ENCODE results near the gene NEU2. TPM values are rescaled to one million over a fixed set of nuclear protein-coding genes. Genes with fewer than 3 reads are reported as not detected.

NEU2 gene
- polyA plus RNA-seq, 1 experiment = not detected

- POLR2A ChIA-PET = no interaction called here
- TF ChIP-seq CTCF (IDR thresholded peaks at IDR 0.05; ENCODE audit: low read depth, low read length) = no peak
- Histone ChIP-seq H3K27me3 (ENCODE audit: control insufficient read depth, insufficient read depth, low read length) (peaks cover 11% of the 10 kb centered on the region), H3K4me3 (ENCODE audit: low read depth, low read length) (no peak overlapping the region), H3K9me3 (ENCODE audit: control insufficient read depth, insufficient read depth, low read length) (peaks cover 20% of the 10 kb centered on the region; the same call in 1 of the 2 replicates), H3K27ac (ENCODE audit: low read depth, low read length) (no peak overlapping the region)
- CTCF ChIA-PET = interaction anchor here (1.2 kb wide), 1 partner anchor 16 kb away, joined by 3 read pairs; no protein-coding TSS in a partner anchor
- no peak for DNase-seq (ENCODE audit: low read depth, low spot score)
Measured at GRCh38 chr2:233037078-233037477, 4.6 kb downstream of the NEU2 start.

DNA sequence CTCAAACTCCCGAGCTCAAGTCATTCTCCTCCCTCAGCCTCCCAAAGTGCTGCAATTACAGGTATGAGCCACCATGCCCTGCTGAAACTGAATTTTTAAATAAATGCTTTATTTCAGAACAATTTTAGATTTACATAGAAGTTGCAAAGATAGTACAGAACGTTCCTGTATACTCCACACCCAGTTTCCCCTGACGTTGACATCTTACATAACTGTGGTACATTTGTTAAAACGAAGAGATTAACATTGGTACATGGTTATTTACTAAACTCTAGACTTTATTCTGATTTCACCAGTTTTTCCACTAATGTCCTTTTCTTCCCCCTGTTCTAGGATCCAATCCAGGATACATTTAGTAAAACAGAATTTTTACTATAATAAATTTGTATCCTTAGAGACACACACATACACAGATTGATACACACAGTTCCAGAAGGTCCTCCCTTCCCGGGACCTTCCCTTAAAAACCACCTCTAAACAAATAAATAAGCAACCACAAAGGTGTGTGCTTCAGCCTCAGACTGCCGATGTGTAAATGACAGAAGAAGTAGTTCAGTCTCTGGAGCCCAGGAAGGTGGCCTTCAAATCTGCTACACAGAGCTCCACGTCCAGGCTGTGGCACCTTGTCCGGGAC, 6.9 kb downstream of the NEU2 start:
- Histone ChIP-seq H3K27me3 (ENCODE audit: control insufficient read depth, insufficient read depth, low read length) (peaks cover 30% of the 10 kb centered on the region), H3K4me3 (ENCODE audit: low read depth, low read length) (no peak overlapping the region), H3K27ac (ENCODE audit: low read depth, low read length) (no peak overlapping the region), H3K9me3 (ENCODE audit: control insufficient read depth, insufficient read depth, low read length) (peaks cover 15% of the 10 kb centered on the region; the same call in 1 of the 2 replicates)
- no peak for TF ChIP-seq CTCF (IDR thresholded peaks at IDR 0.05; ENCODE audit: low read depth, low read length)
- no peak for DNase-seq (ENCODE audit: low read depth, low spot score)
- ChIA-PET POLR2A (no interaction called here), CTCF (interaction anchor here (0.8 to 1.0 kb wide), 2 partner anchors 14 to 15 kb away, joined by 3 read pairs; no protein-coding TSS in a partner anchor)

DNA sequence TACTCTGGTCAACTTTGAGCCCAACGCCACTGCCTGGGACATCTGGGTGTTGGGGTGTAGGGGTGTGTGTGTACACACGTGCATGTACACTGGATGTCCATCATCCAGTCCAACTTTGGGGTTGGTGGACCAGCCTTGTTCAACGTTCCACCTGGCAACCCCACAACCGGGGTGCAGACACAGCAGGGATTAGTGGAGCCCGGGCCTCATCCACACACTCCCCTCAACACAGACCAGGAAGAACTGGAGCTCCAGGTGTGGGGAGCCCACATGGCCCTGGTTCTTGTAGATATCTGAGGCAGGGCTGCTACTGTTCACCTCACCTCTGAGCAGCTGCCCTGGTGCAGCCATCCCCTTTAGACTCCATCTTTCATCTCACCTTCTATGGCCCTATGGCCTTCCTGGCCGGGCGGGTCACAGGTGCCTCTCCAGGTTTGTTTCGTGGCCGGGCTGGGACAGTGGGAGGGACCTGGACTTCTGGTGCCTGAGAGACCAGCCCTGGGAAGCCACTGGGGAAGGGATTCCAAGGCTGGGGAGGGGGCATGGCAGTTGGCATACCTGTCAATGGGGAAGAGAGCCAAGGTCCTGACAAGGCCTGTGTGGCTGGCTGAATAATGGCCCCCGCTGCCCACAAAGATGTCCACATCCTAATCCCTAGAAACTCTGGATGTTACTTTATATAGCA, 7.5 kb downstream of the NEU2 start:
- CTCF ChIA-PET = interaction anchor here (0.8 kb wide), 1 partner anchor 14 kb away, joined by 3 read pairs; no protein-coding TSS in a partner anchor
- Histone ChIP-seq H3K9me3 (ENCODE audit: control insufficient read depth, insufficient read depth, low read length) (peaks cover 9% of the 10 kb centered on the region; the same call in 1 of the 2 replicates), H3K4me3 (ENCODE audit: low read depth, low read length) (no peak overlapping the region), H3K27ac (ENCODE audit: low read depth, low read length) (no peak overlapping the region), H3K27me3 (ENCODE audit: control insufficient read depth, insufficient read depth, low read length) (peaks cover 31% of the 10 kb centered on the region)
- POLR2A ChIA-PET = no interaction called here
- TF ChIP-seq CTCF (IDR thresholded peaks at IDR 0.05; ENCODE audit: low read depth, low read length) = no peak
- DNase-seq (ENCODE audit: low read depth, low spot score) = no peak

GRCh38 chr2:233040571-233040970, 8.1 kb downstream of the NEU2 start:
- Histone ChIP-seq H3K27me3 (ENCODE audit: control insufficient read depth, insufficient read depth, low read length) (peaks cover 31% of the 10 kb centered on the region), H3K9me3 (ENCODE audit: control insufficient read depth, insufficient read depth, low read length) (peaks cover 5% of the 10 kb centered on the region; the same call in 1 of the 2 replicates), H3K4me3 (ENCODE audit: low read depth, low read length) (no peak overlapping the region), H3K27ac (ENCODE audit: low read depth, low read length) (no peak overlapping the region)
- no peak for TF ChIP-seq CTCF (IDR thresholded peaks at IDR 0.05; ENCODE audit: low read depth, low read length)
- ChIA-PET POLR2A (no interaction called here), CTCF (interaction anchor here (0.8 to 2.5 kb wide), 2 partner anchors 13 to 14 kb away, joined by 3 to 16 read pairs; no protein-coding TSS in a partner anchor)
- no peak for DNase-seq (ENCODE audit: low read depth, low spot score)
